H1 (cell line): ENCODE measurements around the gene RGS2. TPM values are rescaled to one million over a fixed set of nuclear protein-coding genes. Genes with fewer than 3 reads are reported as not detected.
A peak's percentile ranks its signal among the peaks of the same experiment; 100 is the strongest.

Experiments used
- CTCF ChIA-PET: fragments of 300-600 bp; sonication (Branson Sonifier 250); formaldehyde crosslinking; loops from one replicate; lab custom pipeline; 2021; ENCODE audit not compliant: partially characterized antibody; lab: Charles Lee
- POLR2A ChIA-PET: fragments of 300-600 bp; sonication (Branson Sonifier 250); formaldehyde crosslinking; loops from one replicate; lab custom pipeline; 2021; ENCODE audit warnings: inconsistent platforms; ENCODE audit not compliant: partially characterized antibody; lab: Charles Lee
- DNase-seq, 2 experiments: peaks; one replicate each; pipeline versions ENCODE4 v3.0.0 to v3.0.0-alpha.2; 2010 to 2022; ENCODE audit warnings: low spot score in 2 of 2, low read depth in 1 of 2, mixed read lengths in 1 of 2
- FAIRE-seq: peaks from 2 replicates; lab custom pipeline; 2011; peaks lifted over from hg19 to GRCh38; lab: Jason Lieb, UNC
- H2AFZ ChIP-seq: 2 replicates; pipeline ENCODE4 v1.8.1; 2012; ENCODE audit warnings: low read length, inconsistent platforms
- H2AK5ac ChIP-seq: 2 replicates; pipeline ENCODE4 v1.6.1; 2013; ENCODE audit warnings: low read depth, low read length
- H2BK120ac ChIP-seq: replicated peaks from 2 replicates; pipeline ENCODE3; 2013; ENCODE audit warnings: low read depth, low read length, inconsistent platforms
- H2BK12ac ChIP-seq: 2 replicates; pipeline ENCODE4 v1.6.1; 2013; ENCODE audit warnings: low read depth, low read length
- H2BK15ac ChIP-seq: 2 replicates; pipeline ENCODE4 v1.6.1; 2013; ENCODE audit warnings: low read length
- H2BK20ac ChIP-seq: 2 replicates; pipeline ENCODE4 v1.6.1; 2013; ENCODE audit warnings: low read length
- H2BK5ac ChIP-seq: 2 replicates; pipeline ENCODE4 v1.6.1; 2013; ENCODE audit warnings: low read depth, low read length
- H3K14ac ChIP-seq: 2 replicates; pipeline ENCODE4 v1.6.1; 2013; ENCODE audit warnings: inconsistent platforms; ENCODE audit not compliant: insufficient read length
- H3K18ac ChIP-seq: 2 replicates; pipeline ENCODE4 v1.6.1; 2013; ENCODE audit warnings: low read length; ENCODE audit errors: extremely low read depth
- H3K23ac ChIP-seq: 2 replicates; pipeline ENCODE4 v1.6.1; 2013; ENCODE audit warnings: inconsistent platforms; ENCODE audit not compliant: insufficient read length
- H3K23me2 ChIP-seq: 2 replicates; pipeline ENCODE4 v1.6.1; 2013; ENCODE audit warnings: low read depth, low read length
- H3K27ac ChIP-seq: 2 replicates; pipeline ENCODE4 v1.6.1; 2011; ENCODE audit warnings: low read depth, low read length, inconsistent platforms
- H3K27me3 ChIP-seq, 4 experiments: replicated peaks in 1 of 4; 1 replicate in 1 of 4; 2 replicates in 3 of 4; pipeline versions ENCODE4 v1.6.1 to v1.8.1; 2011 to 2013; ENCODE audit warnings: low read length in 3 of 4, mild to moderate bottlenecking in 3 of 4, inconsistent platforms in 2 of 4, mixed read lengths in 2 of 4, moderate library complexity in 1 of 4; ENCODE audit not compliant: control insufficient read depth in 3 of 4, insufficient read depth in 3 of 4; ENCODE audit errors: extremely low read depth in 1 of 4
- H3K36me3 ChIP-seq, 4 experiments: 2 replicates each; pipeline versions ENCODE4 v1.6.1 to v1.8.1; 2011 to 2013; ENCODE audit warnings: mild to moderate bottlenecking in 4 of 4, low read length in 3 of 4, moderate library complexity in 2 of 4, control low read depth in 1 of 4, inconsistent platforms in 1 of 4; ENCODE audit not compliant: insufficient read depth in 4 of 4, control insufficient read depth in 2 of 4
- H3K4ac ChIP-seq: replicated peaks from 2 replicates; pipeline ENCODE3; 2013; ENCODE audit warnings: low read length, low read depth, mixed read lengths, inconsistent platforms; ENCODE audit not compliant: insufficient read length
- H3K4me1 ChIP-seq, 4 experiments: replicated peaks in 1 of 4; 1 replicate in 1 of 4; 2 replicates in 3 of 4; pipeline versions ENCODE4 v1.6.1 to v1.8.1; 2011 to 2013; ENCODE audit warnings: low read length in 3 of 4, inconsistent platforms in 2 of 4, mixed read lengths in 1 of 4; ENCODE audit not compliant: insufficient read depth in 4 of 4, control insufficient read depth in 3 of 4
- H3K4me2 ChIP-seq, 2 experiments: 2 replicates each; pipeline versions ENCODE4 v1.6.1 to v1.8.1; 2011 to 2013; ENCODE audit warnings: low read depth in 2 of 2, low read length in 2 of 2, control low read depth in 1 of 2, inconsistent platforms in 1 of 2, mild to moderate bottlenecking in 1 of 2; ENCODE audit not compliant: insufficient read depth in 1 of 2
- H3K4me3 ChIP-seq, 4 experiments: fragments of 200-600, 300-600 bp in 1 of 4; sonication (generic), shearing (Covaris generic), sonication (Bioruptor Twin) in 1 of 4; 2 replicates each; pipeline versions ENCODE4 v1.5.1 to v1.8.1; 2011 to 2016; ENCODE audit warnings: low read length in 4 of 4, low read depth in 3 of 4, control low read depth in 2 of 4, inconsistent platforms in 2 of 4, mild to moderate bottlenecking in 2 of 4, mixed read lengths in 1 of 4, moderate library complexity in 1 of 4; ENCODE audit not compliant: insufficient read depth in 2 of 4; ENCODE audit errors: extremely low read depth in 1 of 4
- H3K56ac ChIP-seq: replicated peaks from 2 replicates; pipeline ENCODE3; 2013; ENCODE audit warnings: low read depth, mild to moderate bottlenecking, mixed read lengths, low read length, inconsistent platforms; ENCODE audit not compliant: insufficient read length
- H3K79me1 ChIP-seq: 2 replicates; pipeline ENCODE4 v1.6.1; 2013; ENCODE audit warnings: low read depth, low read length, control low read depth
- H3K79me2 ChIP-seq, 2 experiments: 2 replicates each; pipeline versions ENCODE4 v1.6.1 to v1.8.1; 2012 to 2013; ENCODE audit warnings: low read length in 2 of 2, mild to moderate bottlenecking in 2 of 2, inconsistent platforms in 1 of 2; ENCODE audit not compliant: insufficient read depth in 2 of 2, control insufficient read depth in 1 of 2
- H3K9ac ChIP-seq, 4 experiments: replicated peaks in 1 of 4; 1 replicate in 1 of 4; 2 replicates in 3 of 4; pipeline versions ENCODE4 v1.6.1 to v1.8.1; 2011 to 2013; ENCODE audit warnings: low read depth in 3 of 4, low read length in 3 of 4, control low read depth in 2 of 4, mild to moderate bottlenecking in 2 of 4, moderate library complexity in 2 of 4, inconsistent platforms in 1 of 4; ENCODE audit errors: extremely low read depth in 1 of 4
- H3K9me3 ChIP-seq, 2 experiments: 2 replicates each; pipeline versions ENCODE4 v1.6.1 to v1.8.1; 2012 to 2013; ENCODE audit warnings: mild to moderate bottlenecking in 2 of 2, moderate library complexity in 2 of 2, control low read depth in 1 of 2, inconsistent platforms in 1 of 2, low read depth in 1 of 2, low read length in 1 of 2, mixed read lengths in 1 of 2; ENCODE audit not compliant: insufficient read depth in 2 of 2
- H4K20me1 ChIP-seq, 2 experiments: replicated peaks in 1 of 2; 2 replicates each; pipeline versions ENCODE3 to v1.8.1; 2011 to 2013; ENCODE audit warnings: inconsistent platforms in 2 of 2, low read length in 2 of 2, mild to moderate bottlenecking in 1 of 2; ENCODE audit not compliant: insufficient read depth in 2 of 2, control insufficient read depth in 1 of 2
- H4K5ac ChIP-seq: 2 replicates; pipeline ENCODE4 v1.6.1; 2013; ENCODE audit warnings: low read length, low read depth, mixed read lengths, inconsistent platforms; ENCODE audit not compliant: insufficient read length
- H4K8ac ChIP-seq: 2 replicates; pipeline ENCODE4 v1.8.0; 2013; ENCODE audit warnings: mild to moderate bottlenecking, moderate library complexity, low read length, inconsistent platforms; ENCODE audit not compliant: insufficient read depth; ENCODE audit errors: extremely low read depth
- H4K91ac ChIP-seq: replicated peaks from 2 replicates; pipeline ENCODE3; 2013; ENCODE audit warnings: low read length, mixed read lengths, inconsistent platforms; ENCODE audit not compliant: insufficient read length
- JUND ChIP-seq: IDR thresholded peaks from 2 replicates; pipeline ENCODE4 v1.6.1; 2011; ENCODE audit warnings: mild to moderate bottlenecking, improper control_type of control experiment, low read length
- POLR2A ChIP-seq, 2 experiments: IDR thresholded peaks; 1 replicate in 1 of 2; 2 replicates in 1 of 2; pipeline ENCODE4 v1.6.1; 2011; ENCODE audit warnings: low read depth in 2 of 2, low read length in 2 of 2, mild to moderate bottlenecking in 2 of 2; ENCODE audit errors: control extremely low read depth in 1 of 2
- WGBS, 2 experiments: shearing (Covaris generic) in 1 of 2; methylation state at CpG; one replicate each; pipeline versions ENCODE4 v1.1.6 to v1.1.7; 2013 to 2015; ENCODE audit warnings: low lambda C conversion rate in 2 of 2, mixed read lengths in 2 of 2, inconsistent platforms in 1 of 2, low coverage in 1 of 2, missing lambda C conversion rate in 1 of 2; ENCODE audit not compliant: insufficient replicate concordance in 2 of 2, insufficient coverage in 1 of 2, insufficient read length in 1 of 2; ENCODE audit errors: extremely low coverage in 1 of 2, missing lambda C conversion rate in 1 of 2; 5-methylcytosine and 5-hydroxymethylcytosine counted together
- polyA plus RNA-seq, 7 experiments: library from polyadenylated mRNA; depleted of rRNA in 3 of 7; stranded (reverse) in 5 of 7; unstranded in 2 of 7; fragments of >200 nt in 5 of 7; fragments of 200-250 nt in 2 of 7; gene quantifications; 1 replicate in 5 of 7; 2 replicates in 1 of 7; 4 replicates in 1 of 7; pipeline versions ENCODE4 v1.2.1 to v1.2.3, GENCODE V29; 2011 to 2013; ENCODE audit warnings: missing spikeins in 2 of 7, mixed read lengths in 2 of 7
- total RNA-seq: library from RNA; stranded (reverse); fragmentation: NEBNext Ultra II Directional; extraction: Animal tissue kit (Norgen Biotek cat#: 25700); gene quantifications from 2 replicates; pipeline ENCODE4 v1.2.1, GENCODE V29; 2021
- TF ChIP-seq, protein P1 (sequence below): IDR thresholded peaks from 2 replicates; pipeline ENCODE4 v1.6.1; 2011; ENCODE audit warnings: low read length, improper control_type of control experiment
- TF ChIP-seq, protein P2 (sequence below): IDR thresholded peaks from 2 replicates; pipeline ENCODE4 v1.6.1; 2012; ENCODE audit warnings: inconsistent platforms

Gene RGS2
- total and polyA plus RNA-seq, 2 of the 8 experiments (the other 6 are each of a cell fraction or from before 2014, with no cell fraction given): 9.1 to 17.0 TPM

DNA sequence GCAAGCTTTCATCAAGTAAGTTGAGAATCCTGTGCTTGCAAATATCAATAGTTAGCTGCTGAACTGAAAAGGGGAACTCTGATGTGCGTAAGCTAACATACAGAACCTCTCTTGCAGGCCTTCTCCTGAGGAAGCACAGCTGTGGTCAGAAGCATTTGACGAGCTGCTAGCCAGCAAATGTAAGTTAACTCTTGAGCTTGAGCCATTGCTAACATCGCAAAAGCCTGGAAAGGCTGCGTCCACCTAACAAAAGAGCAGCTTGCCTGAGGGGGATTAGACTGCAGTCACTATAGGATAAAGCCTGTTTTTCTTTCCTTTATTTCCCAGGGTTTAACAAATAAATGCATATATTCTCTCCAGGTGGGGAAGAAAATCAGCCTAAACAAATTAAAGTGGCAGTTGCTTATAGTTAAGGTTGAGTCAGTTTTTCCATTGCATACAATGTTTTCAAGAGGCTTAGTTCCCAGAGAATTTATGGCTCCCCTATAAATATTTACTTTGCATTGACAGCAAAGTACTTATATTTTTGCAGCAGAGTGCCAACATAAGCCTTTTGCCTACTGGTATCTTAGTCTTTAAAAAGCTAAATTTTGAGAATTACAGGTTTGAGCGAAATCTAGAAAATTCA, 1.5 kb downstream of the RGS2 start:
- Histone ChIP-seq H3K14ac (no peak overlapping the region), H2BK120ac (no peak overlapping the region), H2BK5ac (no peak overlapping the region), H3K18ac (no peak overlapping the region), H3K56ac (no peak overlapping the region), H2BK12ac (no peak overlapping the region), H4K91ac (no peak overlapping the region), H2AFZ (no peak overlapping the region), H3K9me3 (no peaks in the 10 kb centered on the region), H2BK20ac (no peak overlapping the region), H4K5ac (no peak overlapping the region), H3K79me1 (no peaks in the 10 kb centered on the region), H3K23me2 (peaks cover 12% of the 10 kb centered on the region; the same call in 1 of the 2 replicates), H2AK5ac (no peak overlapping the region), H4K8ac (no peak overlapping the region), H3K9ac (peak overlapping the region in 1 of 4 experiments; percentile 25; a peak in 1 of 7 replicates), H3K27me3 (no peaks in the 10 kb centered on the region; a peak in 3 of 7 replicates), H3K4me3 (peak overlapping the region in 2 of 4 experiments; percentile 70 to 87; a peak in 3 of 8 replicates), H3K23ac (no peak overlapping the region), H4K20me1 (no peaks in the 10 kb centered on the region), H3K4me2 (peak overlapping the region; percentile 79 to 85; a peak in 3 of 4 replicates), H3K36me3 (peaks cover 2 to 22% (median 6%) of the 10 kb centered on the region in 4 experiments; a peak in 6 of 8 replicates), H2BK15ac (no peak overlapping the region), H3K27ac (no peak overlapping the region), H3K4me1 (peaks cover 0 to 7% (median 3%) of the 10 kb centered on the region in 4 experiments; a peak in 3 of 7 replicates), H3K79me2 (no peaks in the 10 kb centered on the region), H3K4ac (no peak overlapping the region)
- FAIRE-seq (no peak), DNase-seq (no peak)
- ChIA-PET POLR2A (interaction anchor here (0.9 to 3.0 kb wide), 7 partner anchors 9 to 311 kb away, joined by 3 to 17 read pairs (median 3); partner anchors contain the start of genes CDC73 and GLRX2), CTCF (interaction anchor here (0.6 to 3.9 kb wide), 3 partner anchors 204 to 252 kb away, joined by 3 to 14 read pairs (median 3); no protein-coding TSS in a partner anchor)
- 86% methylated on average over 5 of the region's 5 CpGs; no CpG with 5 or more reads in 1 of the 2 experiments for WGBS, 2 experiments
- TF ChIP-seq JUND (peak; percentile 16; the same call in 1 of the 2 replicates), POLR2A (IDR thresholded peaks at IDR 0.05; ENCODE audit: control extremely low read depth in 1 of 2, low read depth in 2 of 2, low read length in 2 of 2) (peak in 1 of 2 experiments; percentile 42; a peak in 1 of 3 replicates)
- TF ChIP-seq, protein P1, sequence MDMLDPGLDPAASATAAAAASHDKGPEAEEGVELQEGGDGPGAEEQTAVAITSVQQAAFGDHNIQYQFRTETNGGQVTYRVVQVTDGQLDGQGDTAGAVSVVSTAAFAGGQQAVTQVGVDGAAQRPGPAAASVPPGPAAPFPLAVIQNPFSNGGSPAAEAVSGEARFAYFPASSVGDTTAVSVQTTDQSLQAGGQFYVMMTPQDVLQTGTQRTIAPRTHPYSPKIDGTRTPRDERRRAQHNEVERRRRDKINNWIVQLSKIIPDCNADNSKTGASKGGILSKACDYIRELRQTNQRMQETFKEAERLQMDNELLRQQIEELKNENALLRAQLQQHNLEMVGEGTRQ: no peak
- TF ChIP-seq, protein P2, sequence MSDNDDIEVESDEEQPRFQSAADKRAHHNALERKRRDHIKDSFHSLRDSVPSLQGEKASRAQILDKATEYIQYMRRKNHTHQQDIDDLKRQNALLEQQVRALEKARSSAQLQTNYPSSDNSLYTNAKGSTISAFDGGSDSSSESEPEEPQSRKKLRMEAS: no peak
- TF ChIP-seq, all 59 proteins: peak for 2
